GM12878 (cell line): ENCODE measurements around the gene TTI1. TPM values are rescaled to one million over a fixed set of nuclear protein-coding genes. Genes with fewer than 3 reads are reported as not detected.
A peak's percentile ranks its signal among the peaks of the same experiment; 100 is the strongest.

Experiments used
- ATAC-seq: fragments of 200-7000 bp; cut with Tn5 transposase; 3 replicates; pipeline ENCODE4 v1.9.1; 2020; ENCODE audit warnings: mild to moderate bottlenecking, moderate library complexity
- Bru-seq: library from RNA; stranded (reverse); fragments of 400-500 nt; gene quantifications from one replicate; lab custom pipeline; 2021; lab: Mats Ljungman, UMichigan
- BruChase-seq, 2 experiments: library from RNA; stranded (reverse); fragments of 400-500 nt; gene quantifications; one replicate each; lab custom pipeline; 2021; lab: Mats Ljungman, UMichigan
- BruUV-seq: library from RNA; stranded (reverse); fragments of 400-500 nt; replicated peaks from 2 replicates; lab custom pipeline; 2021; lab: Mats Ljungman, UMichigan
- CTCF ChIA-PET: fragments of 300-600 bp; sonication (Branson Sonifier 250); formaldehyde crosslinking; extraction: SDS; loops from one replicate; lab custom pipeline; 2021; ENCODE audit warnings: inconsistent platforms; lab: Yijun Ruan, JAX
- POLR2A ChIA-PET: fragments of 350-600 bp; formaldehyde crosslinking; extraction: SDS; loops from one replicate; lab custom pipeline; 2021; ENCODE audit warnings: inconsistent platforms; lab: Charles Lee
- RAD21 ChIA-PET: fragments of 300-600 bp; sonication (Branson Sonifier 250); formaldehyde crosslinking; loops from one replicate; lab custom pipeline; 2023; ENCODE audit warnings: antibody characterized with exemption; ENCODE audit not compliant: unreplicated experiment; lab: Charles Lee
- SMC1A ChIA-PET: fragments of 300-600 bp; sonication (Branson Sonifier 250); formaldehyde crosslinking; loops from one replicate; lab custom pipeline; 2023; ENCODE audit not compliant: unreplicated experiment, uncharacterized antibody; lab: Charles Lee
- DNase-seq: peaks from one replicate; pipeline ENCODE4 v3.0.0-alpha.2; 2011; ENCODE audit warnings: low read depth, low spot score
- FAIRE-seq: peaks from 3 replicates; lab custom pipeline; 2011; peaks lifted over from hg19 to GRCh38; lab: Jason Lieb, UNC
- H2AFZ ChIP-seq: 2 replicates; pipeline ENCODE4 v1.6.0; 2011; ENCODE audit warnings: low read depth, low read length, control low read depth; ENCODE audit not compliant: control insufficient read depth
- H3K27ac ChIP-seq: 2 replicates; pipeline ENCODE4 v1.5.1; 2011; ENCODE audit warnings: control low read depth; ENCODE audit not compliant: control insufficient read depth, insufficient read depth
- H3K27me3 ChIP-seq, 2 experiments: replicated peaks in 1 of 2; 2 replicates each; pipeline versions ENCODE4 v1.6.0 to v1.6.1; 2011; ENCODE audit warnings: low read length in 1 of 2; ENCODE audit not compliant: control insufficient read depth in 2 of 2, insufficient read depth in 2 of 2
- H3K36me3 ChIP-seq, 2 experiments: 2 replicates each; pipeline ENCODE4 v1.5.1; 2011; ENCODE audit warnings: low read length in 1 of 2; ENCODE audit not compliant: control insufficient read depth in 2 of 2, insufficient read depth in 2 of 2
- H3K4me1 ChIP-seq: 2 replicates; pipeline ENCODE4 v1.6.1; 2011; ENCODE audit warnings: mild to moderate bottlenecking, low read length, moderate library complexity, mixed read lengths; ENCODE audit not compliant: control insufficient read depth, insufficient read depth
- H3K4me2 ChIP-seq: 2 replicates; pipeline ENCODE4 v1.6.0; 2011; ENCODE audit warnings: control low read depth; ENCODE audit not compliant: control insufficient read depth, insufficient read depth
- H3K4me3 ChIP-seq: fragments of 200-600 bp; sonication (generic); 2 replicates; pipeline ENCODE4 v1.5.1; 2016
- H3K79me2 ChIP-seq: 2 replicates; pipeline ENCODE4 v1.6.0; 2011; ENCODE audit warnings: low read length; ENCODE audit not compliant: control insufficient read depth, insufficient read depth
- H3K9ac ChIP-seq: 2 replicates; pipeline ENCODE4 v1.8.0; 2011; ENCODE audit warnings: low read length, control low read depth, mixed read lengths; ENCODE audit not compliant: control insufficient read depth, insufficient read depth
- H3K9me3 ChIP-seq: replicated peaks from 3 replicates; pipeline ENCODE4 v1.5.1; 2011; ENCODE audit warnings: mild to moderate bottlenecking, low read length; ENCODE audit not compliant: control insufficient read depth, insufficient read depth
- H4K20me1 ChIP-seq: 2 replicates; pipeline ENCODE4 v1.6.0; 2011; ENCODE audit not compliant: control insufficient read depth, insufficient read depth
- ATF3 ChIP-seq: IDR thresholded peaks from 2 replicates; pipeline ENCODE4 v1.6.1; 2011; ENCODE audit warnings: low read depth, mild to moderate bottlenecking, low read length, moderate library complexity, borderline replicate concordance; ENCODE audit errors: extremely low read depth
- BACH1 ChIP-seq: fragments of 450-650 bp; IDR thresholded peaks from 2 replicates; pipeline ENCODE4 v1.6.1; 2017; ENCODE audit warnings: mild to moderate bottlenecking, borderline replicate concordance
- BHLHE40 ChIP-seq, 2 experiments: fragments of 450-650 bp in 1 of 2; IDR thresholded peaks; 2 replicates each; pipeline ENCODE4 v1.6.1; 2011 to 2017; ENCODE audit warnings: low read depth in 2 of 2, borderline replicate concordance in 1 of 2, improper control_type of control experiment in 1 of 2, low read length in 1 of 2, mild to moderate bottlenecking in 1 of 2
- CEBPZ ChIP-seq: fragments of 150-350 bp; IDR thresholded peaks from 2 replicates; pipeline ENCODE4 v1.6.1; 2016; ENCODE audit warnings: low read depth, low read length
- IKZF1 ChIP-seq: fragments of 450-650 bp; conservative IDR thresholded peaks from 2 replicates; pipeline ENCODE4 v1.6.1; 2017; ENCODE audit warnings: antibody characterized with exemption, mild to moderate bottlenecking
- MLLT1 ChIP-seq: fragments of 450-650 bp; IDR thresholded peaks from 2 replicates; pipeline ENCODE4 v1.6.1; 2016; ENCODE audit warnings: mild to moderate bottlenecking
- NR2C1 ChIP-seq: fragments of 450-650 bp; IDR thresholded peaks from 2 replicates; pipeline ENCODE4 v1.6.1; 2017; ENCODE audit warnings: antibody characterized with exemption, mild to moderate bottlenecking, moderate library complexity
- NRF1 ChIP-seq: conservative IDR thresholded peaks from 2 replicates; pipeline ENCODE4 v1.6.1; 2011; ENCODE audit warnings: mild to moderate bottlenecking, low read depth, low read length, improper control_type of control experiment
- POLR2A ChIP-seq: IDR thresholded peaks from 2 replicates; pipeline ENCODE4 v1.6.1; 2011; ENCODE audit warnings: low read depth, mild to moderate bottlenecking, low read length
- POU2F2 ChIP-seq: IDR thresholded peaks from 3 replicates; pipeline ENCODE4 v1.6.1; 2011; ENCODE audit warnings: low read depth, mild to moderate bottlenecking, low read length, borderline replicate concordance
- RAD51 ChIP-seq: fragments of 450-650 bp; IDR thresholded peaks from 2 replicates; pipeline ENCODE4 v1.6.1; 2016; ENCODE audit warnings: moderate library complexity, mild to moderate bottlenecking, inconsistent platforms
- SMAD5 ChIP-seq: IDR thresholded peaks from 2 replicates; pipeline ENCODE4 v1.6.1; 2016; ENCODE audit warnings: antibody characterized with exemption, low read depth
- TCF12 ChIP-seq: IDR thresholded peaks from 2 replicates; pipeline ENCODE4 v1.6.1; 2011; ENCODE audit warnings: low read depth, mild to moderate bottlenecking, low read length
- WGBS: methylation state at CpG from one replicate; pipeline ENCODE4 v1.1.6; 2016; ENCODE audit warnings: low lambda C conversion rate; ENCODE audit not compliant: insufficient replicate concordance, insufficient coverage; ENCODE audit errors: missing lambda C conversion rate; 5-methylcytosine and 5-hydroxymethylcytosine counted together
- in situ Hi-C: fragments of 300-500 bp; cut with MboI; formaldehyde crosslinking; loops from 9 replicates; pipeline ENCODE4 v1.14.3; 2018; ENCODE audit warnings: mixed read lengths
- intact Hi-C: fragments of 100-400 bp; cut with micrococcal nuclease; formaldehyde crosslinking; loops from one replicate; pipeline ENCODE4 v1.14.2; 2022; ENCODE audit not compliant: unreplicated experiment
- long read RNA-seq, 2 experiments: library from polyadenylated mRNA; unstranded; transcript quantifications; one replicate each; pipeline ENCODE4 v2.0.0, GENCODE V29; 2019 to 2020
- polyA minus RNA-seq, 3 experiments: library from RNA; depleted of rRNA, polyadenylated mRNA; stranded (reverse); fragments of >200 nt; gene quantifications; 2 replicates each; pipeline ENCODE4 v1.2.3, GENCODE V29; 2011
- polyA plus RNA-seq, 11 experiments: library from polyadenylated mRNA; depleted of rRNA in 4 of 11; unstranded in 6 of 11; stranded (reverse) in 5 of 11; fragments of >200 nt; fragmentation: Nextera tagmentation in 4 of 11; fragmentation: Illumina TruSeq in 1 of 11; extraction: Ambion mirVana in 4 of 11; extraction: Trizol in 1 of 11; gene quantifications; 1 replicate in 1 of 11; 2 replicates in 10 of 11; pipeline versions ENCODE4 v1.2.1 to v1.2.3, GENCODE V29; 2011 to 2016; ENCODE audit warnings: inconsistent platforms in 2 of 11, missing spikeins in 2 of 11, low read depth in 1 of 11
- total RNA-seq, 4 experiments: library from RNA; depleted of rRNA in 3 of 4; stranded (reverse); fragments of >200 nt in 3 of 4; fragmentation: Illumina TruSeq in 1 of 4; extraction: Trizol in 1 of 4; gene quantifications; 2 replicates each; pipeline versions ENCODE4 v1.2.1 to v1.2.3, GENCODE V29; 2013 to 2021

The TTI1 gene
- total RNA-seq (2013; cell fraction: nucleolus; rRNA removed), result 85.3 and 87.8 TPM in 2 replicates
- total RNA-seq (2014; rRNA removed) (24.1 and 26.9 TPM in 2 replicates), total RNA-seq (2014; rRNA removed; fragmentation: Illumina TruSeq; extraction: Trizol) (25.2 and 26.7 TPM in 2 replicates), total RNA-seq (2021) (25.6 and 27.2 TPM in 2 replicates), polyA plus RNA-seq (2011; rRNA removed) (23.1 and 24.0 TPM in 2 replicates), polyA plus RNA-seq (2014; fragmentation: Illumina TruSeq; extraction: Trizol) (22.2 and 25.8 TPM in 2 replicates), polyA plus RNA-seq (2014; fragmentation: Nextera tagmentation; extraction: Ambion mirVana) (1 to 10 TPM; 5.3 to 5.5 TPM), polyA plus RNA-seq (2014; rRNA removed) (18.1 and 19.8 TPM in 2 replicates), polyA plus RNA-seq (2016; fragmentation: Nextera tagmentation; extraction: Ambion mirVana) (10 to 100 TPM; 39.8 to 44.6 TPM), polyA minus RNA-seq (2011; rRNA and poly(A)+ RNA removed) (57.0 and 60.1 TPM in 2 replicates), Bru-seq, nascent RNA (percentile 77 among the genes with signal in this experiment), BruChase-seq, experiment 1, labeled RNA remaining after a 6-hour chase (percentile 69 among the genes with signal in this experiment), BruChase-seq, experiment 2, labeled RNA remaining after a 2-hour chase (percentile 76 among the genes with signal in this experiment)
- 10.7 TPM for polyA plus RNA-seq (2011; ENCODE audit: low read depth)
- polyA plus RNA-seq (2011; cell fraction: cytosol; rRNA removed), result 18.7 and 22.2 TPM in 2 replicates
- polyA plus RNA-seq (2011; cell fraction: nucleus; rRNA removed), result 17.7 and 18.8 TPM in 2 replicates
- polyA plus RNA-seq (2012), result 13.3 and 15.3 TPM in 2 replicates
- polyA minus RNA-seq (2011; cell fraction: cytosol; rRNA and poly(A)+ RNA removed), result 11.9 and 15.2 TPM in 2 replicates
- 33.5 and 42.4 TPM in 2 replicates for polyA minus RNA-seq (2011; cell fraction: nucleus; rRNA and poly(A)+ RNA removed)
- long read RNA-seq, experiment 1, transcript TTI1-201 (8 exons, 3,825 nt), result major isoform, 5 of 12 reads
- long read RNA-seq, experiment 1, partial matches to known transcripts, result 4 of 12 reads
- long read RNA-seq, experiment 1, other reads (novel, unspliced or antisense), result 2 of 12 reads
- long read RNA-seq, experiment 2, partial matches to known transcripts, result 35 of 39 reads
- long read RNA-seq, experiment 2, other reads (novel, unspliced or antisense), result 4 of 39 reads

- Histone ChIP-seq H3K27ac (peak within 1 kb of the TSS; percentile 96), H3K79me2 (peaks cover 89% of the 10 kb centered on the region), H3K36me3 (no peaks in the 10 kb centered on the region), H2AFZ (peak within 1 kb of the TSS; percentile 92), H3K4me1 (peaks cover 10% of the 10 kb centered on the region), H3K4me2 (peak within 1 kb of the TSS; percentile 99), H3K9me3 (no peaks in the 10 kb centered on the region; the same call in 2 of the 3 replicates), H3K27me3 (no peaks in the 10 kb centered on the region), H3K4me3 (peak within 1 kb of the TSS; percentile 91), H3K9ac (peak within 1 kb of the TSS; percentile 98), H4K20me1 (no peaks in the 10 kb centered on the region)
- RAD21 ChIA-PET, result interaction anchor here (1.7 kb wide), 1 partner anchor 40 kb away, joined by 6 read pairs; no protein-coding TSS in a partner anchor
- peak; percentile 65 for DNase-seq
- CTCF ChIA-PET, result interaction anchor here (0.6 to 3.0 kb wide), 7 partner anchors 24 to 485 kb away, joined by 3 to 10 read pairs (median 5); partner anchors contain the start of gene SNHG17
- FAIRE-seq, result no peak
- SMC1A ChIA-PET, result interaction anchor here (0.7 to 1.6 kb wide), 3 partner anchors 28 to 175 kb away, joined by 3 to 4 read pairs (median 3); no protein-coding TSS in a partner anchor
- ATAC-seq, result peak; percentile 83
- intact Hi-C loops, result no loop called here
- in situ Hi-C loops, result no loop called here
- under 1% methylated on average over 69 of the region's 69 CpGs for WGBS
- POLR2A ChIA-PET, result interaction anchor here (0.5 to 1.6 kb wide), 6 partner anchors 9 to 951 kb away, joined by 3 to 5 read pairs (median 4); no protein-coding TSS in a partner anchor
- BruUV-seq, result no TSS peak
- TF ChIP-seq ATF3 (peak; percentile 86; the same call in 1 of the 2 replicates), TCF12 (0 out of 2 replicates have a peak, but pooled peaks have one; percentile 15), NR2C1 (peak; percentile 100), IKZF1 (peak; percentile 93), NRF1 (peak; percentile 58), SMAD5 (peak; percentile 50; the same call in 1 of the 2 replicates), CEBPZ (no peak), MLLT1 (0 out of 2 replicates have a peak, but pooled peaks have one; percentile 44), RAD51 (peak; percentile 36), POU2F2 (no peak), BACH1 (peak; percentile 63), POLR2A (peak; percentile 87), BHLHE40 (IDR thresholded peaks at IDR 0.05; ENCODE audit: borderline replicate concordance in 1 of 2, low read depth in 2 of 2, low read length in 1 of 2) (peak in 1 of 2 experiments; percentile 78; a peak in 2 of 4 replicates)
Observed at GRCh38 chr20:38033330-38034107, at the start of gene TTI1, which contains the start of gene RPRD1B. TTI1 (minus strand) TSS chr20:38033456; CDS start chr20:38013816, 19,640 bp downstream. RPRD1B (plus strand) TSS chr20:38033746; CDS start chr20:38033948, 202 bp downstream.
